ENCODE measurements around the gene HP.

DNA sequence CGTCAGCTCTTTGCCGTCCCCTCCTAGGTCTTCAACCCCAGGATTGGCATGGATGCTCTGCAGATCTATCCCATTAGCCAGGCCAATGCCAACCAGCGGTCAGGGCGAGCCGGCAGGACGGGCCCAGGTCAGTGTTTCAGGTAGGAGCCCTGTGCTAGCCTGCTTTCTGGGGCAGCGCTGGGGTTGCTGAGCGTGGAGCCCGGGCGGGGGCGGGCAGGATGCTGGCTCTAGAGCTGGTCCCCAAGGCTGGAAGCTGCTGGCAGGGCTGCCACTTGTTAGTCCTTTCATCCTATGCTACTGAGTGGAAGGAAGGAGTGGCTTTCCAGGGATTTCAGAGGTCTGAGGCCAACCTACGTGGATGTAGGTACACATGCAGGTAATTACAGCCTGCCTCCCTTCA lies 51.7 kb downstream of the HP start:
- TF ChIP-seq CHD2 (IDR thresholded peaks at IDR 0.05; ENCODE audit: low read length): no peak
- no peak for TF ChIP-seq CHD1 (IDR thresholded peaks at IDR 0.05; ENCODE audit: low read depth, low read length)
- TF ChIP-seq POLR2A (IDR thresholded peaks at IDR 0.05; ENCODE audit: control extremely low read depth in 1 of 2, low read depth in 2 of 2, low read length in 2 of 2): no peak
- no peak for TF ChIP-seq TBP (IDR thresholded peaks at IDR 0.05; ENCODE audit: low read depth, low read length)
- TF ChIP-seq EP300 (IDR thresholded peaks at IDR 0.05; ENCODE audit: borderline replicate concordance in 1 of 2, low read depth in 2 of 2, low read length in 2 of 2): no peak
- TF ChIP-seq, protein P1, sequence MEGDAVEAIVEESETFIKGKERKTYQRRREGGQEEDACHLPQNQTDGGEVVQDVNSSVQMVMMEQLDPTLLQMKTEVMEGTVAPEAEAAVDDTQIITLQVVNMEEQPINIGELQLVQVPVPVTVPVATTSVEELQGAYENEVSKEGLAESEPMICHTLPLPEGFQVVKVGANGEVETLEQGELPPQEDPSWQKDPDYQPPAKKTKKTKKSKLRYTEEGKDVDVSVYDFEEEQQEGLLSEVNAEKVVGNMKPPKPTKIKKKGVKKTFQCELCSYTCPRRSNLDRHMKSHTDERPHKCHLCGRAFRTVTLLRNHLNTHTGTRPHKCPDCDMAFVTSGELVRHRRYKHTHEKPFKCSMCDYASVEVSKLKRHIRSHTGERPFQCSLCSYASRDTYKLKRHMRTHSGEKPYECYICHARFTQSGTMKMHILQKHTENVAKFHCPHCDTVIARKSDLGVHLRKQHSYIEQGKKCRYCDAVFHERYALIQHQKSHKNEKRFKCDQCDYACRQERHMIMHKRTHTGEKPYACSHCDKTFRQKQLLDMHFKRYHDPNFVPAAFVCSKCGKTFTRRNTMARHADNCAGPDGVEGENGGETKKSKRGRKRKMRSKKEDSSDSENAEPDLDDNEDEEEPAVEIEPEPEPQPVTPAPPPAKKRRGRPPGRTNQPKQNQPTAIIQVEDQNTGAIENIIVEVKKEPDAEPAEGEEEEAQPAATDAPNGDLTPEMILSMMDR (IDR thresholded peaks at IDR 0.05; ENCODE audit: control extremely low read depth in 1 of 3, insufficient read depth in 1 of 3, low read depth in 1 of 3, low read length in 3 of 3): no peak
- TF ChIP-seq SIN3A (conservative IDR thresholded peaks at IDR 0.05 in 1 of 2, IDR thresholded peaks at IDR 0.05 in 1 of 2; ENCODE audit: low read depth in 1 of 2, low read length in 2 of 2): no peak

All from H1 (cell line).